Cerebellar nuclear complex (tissue), 1 donor: ENCODE measurements around the gene RGS7.
"Not testable (repeated sequence)": the region's sequence is repeated elsewhere in the genome, so short reads cannot be mapped to it uniquely, and the experiment has no call there.

Experiments
- DNase-seq, 2 experiments: peaks; one replicate each; lab custom pipeline; 2025; lab: John Stamatoyannopoulos, UW

Gene RGS7

DNA sequence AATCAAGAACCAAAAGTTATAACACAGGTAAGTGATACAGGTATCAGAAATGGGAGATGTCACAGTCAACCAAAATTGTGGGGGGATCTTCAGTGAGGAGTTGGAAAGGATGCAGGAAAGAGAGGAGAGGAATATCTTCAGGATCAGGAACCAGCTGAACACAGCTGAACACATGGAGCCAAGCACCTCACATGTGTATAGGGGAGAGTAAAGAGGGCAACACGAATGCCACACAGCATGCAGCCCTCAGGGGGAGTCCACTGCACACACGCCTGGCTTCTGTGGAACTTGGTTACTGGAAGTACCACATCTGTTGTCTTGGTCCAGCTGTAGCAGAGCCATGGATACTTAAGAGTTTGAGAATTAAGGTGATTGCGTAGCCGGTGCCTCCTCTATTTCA, 218.8 kb downstream of the RGS7 start:
- no peak for DNase-seq

DNA sequence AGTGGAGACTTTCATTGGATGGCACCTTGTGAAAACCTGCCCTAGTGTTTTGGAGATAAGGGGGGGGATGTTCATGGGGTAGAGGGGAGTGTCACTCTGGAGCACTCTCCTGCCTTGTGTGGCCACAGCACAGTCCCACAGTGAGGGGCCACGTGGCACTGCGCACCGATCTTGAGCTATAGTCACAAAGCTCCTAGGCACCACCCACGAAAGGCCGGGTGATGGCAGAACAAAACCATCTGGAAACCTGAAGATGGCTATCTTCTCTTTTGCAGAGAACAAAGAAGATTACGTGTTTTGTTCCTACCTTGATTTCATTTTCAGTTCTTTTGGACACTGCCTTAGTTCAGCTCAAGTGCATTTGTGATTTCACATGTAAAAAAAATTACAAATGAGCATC, 220.6 kb downstream of the RGS7 start:
- DNase-seq: no peak

DNA sequence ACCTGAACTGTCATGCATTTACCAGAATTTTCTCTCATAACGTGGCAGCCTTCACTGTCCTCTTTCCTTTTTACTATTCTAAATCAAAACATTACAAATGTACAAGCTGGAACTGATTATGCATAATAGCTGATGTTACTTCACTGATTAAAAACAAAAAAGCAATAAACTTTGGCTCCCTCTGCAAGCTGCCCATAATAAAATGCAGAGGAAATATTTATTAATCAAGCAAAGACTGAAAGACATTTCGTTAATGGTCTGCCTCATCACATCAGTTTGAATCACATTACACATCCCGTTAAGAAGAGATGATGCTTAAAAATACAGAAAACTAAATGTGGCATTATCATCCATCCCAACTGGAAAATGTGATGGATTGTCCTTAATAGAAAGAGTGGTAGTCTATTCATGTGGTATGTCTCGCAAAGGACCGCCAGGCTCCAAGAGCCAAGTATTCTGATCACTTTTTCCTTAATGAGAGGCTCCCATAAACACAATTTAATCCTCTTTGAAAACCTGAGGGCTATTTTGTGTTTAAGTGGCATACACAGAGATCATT, 225.3 kb downstream of the RGS7 start:
- DNase-seq: no peak

DNA sequence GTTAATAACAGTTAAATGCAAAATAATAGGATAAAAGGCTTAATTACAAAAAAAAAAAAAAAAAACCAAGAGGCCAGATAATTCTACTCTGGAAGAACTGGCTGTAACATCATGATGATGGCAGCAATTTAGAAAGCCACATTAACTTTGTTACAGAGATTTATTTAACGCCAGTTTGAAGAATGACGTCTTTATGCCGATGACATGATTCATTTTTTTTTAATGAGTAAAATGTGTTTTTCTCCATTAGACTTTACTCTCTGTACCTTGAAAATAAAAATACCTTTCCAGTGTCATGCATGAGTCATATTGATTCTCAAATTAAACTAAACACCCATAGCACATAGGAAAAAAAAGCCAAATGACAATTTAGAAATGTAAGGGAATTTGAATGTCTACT, 226.1 kb downstream of the RGS7 start:
- no peak for DNase-seq

DNA sequence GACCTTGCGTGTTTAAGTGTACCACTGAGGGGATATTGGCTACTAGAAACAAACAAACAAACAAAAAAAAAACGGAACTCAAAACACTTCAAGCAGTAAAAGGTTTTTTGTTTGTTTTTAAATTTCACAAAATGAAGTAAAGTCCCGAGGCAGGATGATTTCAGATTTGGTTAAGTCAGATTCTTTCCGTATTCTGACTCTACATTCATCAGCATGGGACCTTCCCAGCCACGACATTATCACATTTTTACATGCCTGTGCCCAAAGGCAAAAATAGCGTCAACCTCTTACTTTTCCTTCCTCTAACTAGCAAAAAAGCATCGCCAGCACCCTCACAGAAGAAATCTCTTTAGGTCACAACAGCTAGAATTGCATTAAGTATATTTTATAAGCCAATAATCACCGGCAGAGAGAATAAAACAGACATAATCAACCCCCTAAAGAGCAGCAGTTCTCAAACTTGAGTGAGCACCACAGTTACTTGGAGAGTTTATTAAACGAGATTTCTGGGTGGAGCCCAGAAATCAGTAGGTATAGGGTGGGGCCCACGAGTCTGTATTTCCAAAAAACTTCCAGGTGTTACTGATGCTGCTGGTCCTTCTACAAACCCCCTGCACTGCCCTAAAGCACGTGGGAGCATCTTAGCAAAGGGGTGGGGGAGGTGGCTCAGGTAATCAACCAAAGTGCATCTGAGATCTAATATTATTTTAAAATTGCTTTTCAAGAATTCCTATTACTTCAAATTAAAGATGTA, 227.6 kb downstream of the RGS7 start:
- DNase-seq: no peak

DNA sequence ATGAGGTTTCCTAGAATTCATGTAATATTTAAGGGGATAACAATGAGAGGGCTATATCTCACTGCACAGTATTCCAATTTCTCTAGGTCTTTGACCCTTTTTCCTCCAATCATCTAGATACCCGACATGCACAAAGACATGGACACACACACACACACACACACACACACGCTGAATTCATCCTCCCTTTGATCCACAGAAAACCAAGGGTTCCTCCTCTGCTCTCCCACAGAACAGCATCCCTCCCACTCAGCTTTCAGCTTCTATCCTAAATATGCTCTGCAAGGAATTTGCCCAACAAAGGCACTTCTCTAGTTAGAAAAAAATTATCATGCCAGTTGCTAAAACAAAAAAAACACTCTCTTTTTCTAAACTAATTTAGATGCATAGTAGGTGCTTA, 231.7 kb downstream of the RGS7 start:
- no peak for DNase-seq

DNA sequence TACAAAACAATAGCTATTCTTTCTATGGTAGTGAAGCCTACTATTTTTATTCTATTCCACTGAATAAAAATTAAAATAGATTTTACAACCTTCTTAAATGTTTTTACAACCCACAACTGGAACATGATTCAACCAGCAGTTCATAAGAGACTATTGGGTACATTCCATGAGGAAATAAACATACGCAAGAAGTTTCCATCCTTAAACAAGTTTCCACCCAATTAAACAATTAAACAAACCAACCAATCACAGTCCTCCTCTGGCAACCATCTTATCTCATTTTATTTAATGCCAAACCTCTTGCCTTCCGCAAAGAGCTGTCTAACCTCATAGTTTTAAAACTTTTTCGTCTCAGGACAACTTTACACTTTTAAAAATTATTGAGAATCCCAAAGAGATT, 239.0 kb downstream of the RGS7 start:
- no peak for DNase-seq

DNA sequence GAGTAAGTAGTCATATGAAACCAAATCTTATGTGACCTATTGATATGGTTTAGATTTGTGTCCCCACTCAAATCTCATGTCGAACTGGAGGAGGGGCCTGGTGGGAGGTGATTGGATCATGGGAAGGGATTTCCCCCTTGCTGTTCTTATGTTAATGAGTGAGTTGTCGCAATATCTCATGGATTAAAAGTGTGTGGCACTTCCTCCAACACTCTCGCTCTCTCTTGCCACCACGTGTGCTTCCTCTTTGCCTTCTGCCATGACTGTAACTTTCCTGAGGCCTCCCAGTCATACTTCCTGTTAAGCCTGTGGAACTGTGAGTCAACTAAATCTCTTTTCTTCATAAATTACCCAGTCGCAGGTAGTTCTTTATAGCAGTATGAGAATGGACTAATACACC, 241.2 kb downstream of the RGS7 start:
- no peak for DNase-seq

DNA sequence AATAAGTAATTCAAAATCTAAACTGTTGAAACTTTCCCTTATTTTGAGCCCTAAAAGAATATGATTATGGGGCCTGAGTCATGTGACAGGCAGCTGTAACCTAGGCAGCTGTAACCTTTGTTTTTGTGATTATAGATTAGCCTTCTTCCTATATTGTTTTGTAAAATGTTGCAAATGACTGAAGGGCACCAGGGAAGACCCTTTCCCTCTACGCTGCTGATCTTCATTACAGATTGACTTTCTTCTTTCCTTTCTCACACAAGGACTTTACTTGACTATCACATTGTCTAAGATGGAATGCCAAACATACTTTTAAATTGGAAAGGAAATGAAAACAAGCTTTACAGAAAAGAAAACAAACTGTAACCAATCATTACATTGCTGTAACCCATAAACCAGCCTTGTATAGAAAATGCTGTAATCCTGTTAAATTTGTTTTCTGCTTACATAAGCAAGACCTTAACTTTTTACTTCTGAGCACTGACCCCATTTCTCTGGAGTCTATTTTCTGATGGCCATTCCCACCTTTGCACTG, 242.2 kb downstream of the RGS7 start:
- no peak for DNase-seq

DNA sequence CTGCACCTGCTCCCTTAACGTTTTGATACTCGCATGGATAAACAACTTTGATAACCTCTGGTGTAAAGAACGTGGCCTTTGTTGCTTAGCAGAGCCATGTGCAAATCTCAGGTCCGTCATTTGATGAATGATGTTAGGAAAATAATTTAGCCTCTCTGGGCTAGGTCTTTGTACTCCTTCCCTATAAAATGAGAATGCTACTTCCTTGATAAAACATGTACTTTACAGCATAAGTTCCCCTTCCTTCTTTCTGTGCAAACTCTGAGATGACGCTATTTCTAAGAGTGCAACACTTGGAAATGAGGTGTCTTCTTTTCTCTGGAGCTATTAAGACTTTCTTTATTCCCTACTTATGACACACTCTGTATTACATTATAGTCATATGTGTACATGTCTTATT, 243.4 kb downstream of the RGS7 start:
- DNase-seq: no peak

DNA sequence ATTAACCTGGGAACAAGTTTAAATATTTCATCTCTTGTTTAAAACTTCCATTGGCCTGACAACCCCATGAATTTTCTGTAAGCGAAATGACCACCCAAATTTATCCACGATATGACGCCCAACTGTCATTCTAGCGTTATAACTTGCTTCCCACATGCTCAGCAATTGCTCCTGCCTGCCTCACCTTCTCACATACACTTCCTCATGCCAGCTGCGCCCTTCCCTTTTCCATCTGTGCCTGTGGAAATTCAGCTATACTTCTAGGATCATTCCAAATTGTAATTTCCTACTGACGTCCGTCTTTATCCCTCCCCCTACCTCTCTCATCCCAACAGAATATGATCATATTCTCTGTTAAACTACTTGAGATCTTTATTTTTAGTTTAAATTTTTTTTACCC, 248.0 kb downstream of the RGS7 start:
- DNase-seq: no peak

DNA sequence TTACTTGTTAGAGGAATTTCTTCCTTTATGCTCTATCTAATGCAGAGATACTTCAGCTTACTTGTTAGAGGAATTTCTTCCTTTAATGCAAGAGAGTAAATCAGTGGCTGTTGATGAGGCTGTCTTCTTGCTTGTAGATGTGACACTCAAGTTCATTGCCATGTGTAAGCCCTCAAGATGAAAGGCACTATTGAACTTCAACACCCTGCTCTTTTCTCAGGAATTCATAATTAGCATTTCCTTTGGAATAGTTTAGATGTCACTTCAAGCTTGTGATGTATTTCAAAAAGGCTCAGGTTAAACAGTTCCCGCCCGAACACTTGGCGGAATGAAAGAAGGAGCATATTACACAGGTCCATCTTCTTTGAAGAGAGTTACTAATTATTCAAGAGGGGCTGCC, 251.9 kb downstream of the RGS7 start:
- DNase-seq: no peak

DNA sequence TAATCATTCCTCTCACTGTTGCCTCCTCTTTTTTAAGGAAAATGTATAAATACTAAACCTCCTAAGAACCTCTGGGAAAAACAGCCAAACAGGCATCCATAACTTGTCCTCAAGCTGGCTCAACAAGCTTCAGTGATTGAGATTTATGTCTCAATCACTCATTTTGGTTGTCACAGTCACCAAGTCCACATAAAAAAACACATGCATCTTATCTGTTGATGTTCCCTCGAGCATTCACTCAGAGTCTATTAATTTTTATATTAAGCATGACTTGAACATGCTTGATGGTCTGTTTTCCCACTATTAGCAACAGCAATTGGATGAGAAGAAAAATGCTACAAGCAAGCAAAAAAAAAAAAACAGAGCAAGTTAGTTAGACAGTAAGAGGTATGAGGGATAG, 254.3 kb downstream of the RGS7 start:
- DNase-seq: no peak

DNA sequence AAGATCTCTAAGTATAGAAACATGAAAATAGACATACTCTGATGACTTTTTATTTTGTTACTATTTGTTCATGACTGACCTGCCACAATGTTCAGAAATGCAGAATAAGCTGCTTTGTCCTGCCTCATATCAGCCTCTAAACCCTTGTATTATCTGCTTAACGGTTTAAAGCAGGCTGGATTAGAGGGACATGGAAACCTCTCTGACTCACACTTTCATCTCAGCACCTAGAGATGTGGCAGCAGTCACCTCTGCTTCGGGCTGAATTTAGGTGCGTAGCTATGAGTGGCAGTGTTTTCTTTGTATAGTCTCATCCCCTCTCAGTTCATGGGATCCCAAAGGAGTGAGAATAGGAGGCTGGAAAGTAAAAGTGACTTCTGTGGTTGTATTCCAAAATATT, 255.4 kb downstream of the RGS7 start:
- DNase-seq: no peak

DNA sequence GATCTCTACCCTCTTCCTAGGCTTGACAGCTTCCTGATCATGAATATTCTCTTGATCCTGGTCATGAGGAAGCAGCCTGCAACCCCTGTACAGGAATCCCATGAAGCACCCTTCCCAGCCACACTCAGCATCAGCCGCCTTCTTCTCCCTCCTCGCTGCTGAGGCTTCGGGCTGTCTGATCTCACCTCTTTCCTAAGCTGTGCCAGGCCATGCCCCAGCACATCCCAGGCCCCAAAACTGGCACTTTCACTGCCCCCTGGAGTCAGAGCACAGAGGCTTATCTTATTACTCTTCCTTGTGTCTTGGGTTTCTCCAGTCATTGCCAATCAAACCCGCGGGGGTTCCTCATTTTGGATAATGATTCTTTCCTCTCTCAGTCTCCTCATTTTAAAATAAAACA, 259.5 kb downstream of the RGS7 start:
- DNase-seq: no peak

DNA sequence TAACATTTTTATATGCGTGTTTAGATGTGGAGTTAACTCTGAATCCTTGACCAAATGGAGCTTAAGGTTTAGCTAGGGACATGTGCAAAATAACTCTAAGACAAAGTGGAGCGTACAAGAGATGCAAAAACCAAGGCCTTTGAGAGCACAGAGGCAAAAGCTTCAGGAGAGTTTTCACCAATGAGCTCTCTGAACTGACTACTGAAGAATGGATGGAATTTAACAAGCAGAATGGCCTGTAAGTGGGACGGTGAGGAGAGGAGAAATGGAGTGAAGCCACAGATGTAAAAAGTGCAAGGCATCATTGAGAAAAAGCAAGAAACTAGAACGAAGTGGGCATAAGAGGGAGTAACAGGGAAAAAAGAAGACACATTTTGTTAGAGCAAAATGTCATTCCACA, 260.0 kb downstream of the RGS7 start:
- no peak for DNase-seq

DNA sequence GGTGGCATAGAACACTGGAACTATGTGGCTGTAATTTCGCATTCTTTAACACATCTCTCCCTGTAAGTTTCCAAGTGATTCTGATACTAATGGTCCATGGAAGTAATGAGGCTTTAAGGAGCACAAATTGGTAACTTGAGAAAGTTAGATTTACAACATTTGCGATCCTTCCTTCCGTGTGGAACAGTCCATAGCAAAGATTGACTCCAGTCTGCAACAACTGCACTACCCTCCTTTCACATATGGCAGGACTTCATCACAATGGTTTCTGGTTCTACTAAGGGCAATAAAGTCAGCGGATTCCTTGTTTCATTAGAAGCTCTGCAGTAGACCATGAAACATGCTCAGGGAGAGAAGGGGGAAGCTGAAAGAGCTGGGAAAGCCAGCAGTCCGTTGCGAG, 261.2 kb downstream of the RGS7 start:
- no peak for DNase-seq

DNA sequence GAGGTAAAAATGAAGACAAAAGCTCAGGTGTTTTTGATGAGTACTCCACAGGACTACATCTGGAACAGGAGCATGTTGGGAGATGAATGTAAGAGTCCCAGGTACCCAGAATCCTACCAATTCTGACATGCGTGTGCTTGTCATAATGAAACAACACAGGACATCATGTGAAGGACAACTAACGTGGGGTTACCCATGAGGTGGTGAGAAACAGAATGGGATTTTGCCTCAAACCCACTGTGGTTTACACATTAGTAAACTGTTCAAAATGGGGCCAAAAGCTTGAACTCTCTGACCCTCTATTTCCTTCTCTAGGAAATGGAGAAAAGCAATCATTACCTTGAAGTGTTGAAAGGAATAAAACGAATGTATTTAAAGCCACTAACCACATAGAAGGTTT, 266.2 kb downstream of the RGS7 start:
- no peak for DNase-seq

DNA sequence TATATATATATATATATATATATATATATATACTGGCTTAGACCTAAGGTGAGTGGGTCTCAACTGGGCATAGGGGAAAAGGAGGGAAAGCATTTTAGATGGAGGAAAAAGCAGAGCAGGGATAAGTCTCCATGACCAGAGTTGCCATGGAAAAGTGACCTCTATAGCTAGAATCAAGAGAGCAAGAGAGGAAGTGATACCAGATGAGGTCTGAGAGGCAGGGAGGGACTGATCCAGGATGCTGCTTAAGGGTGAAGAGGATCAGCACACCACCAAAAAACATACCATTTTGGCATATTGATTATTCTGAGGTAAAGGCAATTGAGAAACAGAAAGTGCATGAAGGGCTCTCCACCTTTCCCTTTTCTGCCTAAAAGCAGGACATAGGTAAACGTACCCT, 267.9 kb downstream of the RGS7 start:
- not testable (repeated sequence) for DNase-seq

DNA sequence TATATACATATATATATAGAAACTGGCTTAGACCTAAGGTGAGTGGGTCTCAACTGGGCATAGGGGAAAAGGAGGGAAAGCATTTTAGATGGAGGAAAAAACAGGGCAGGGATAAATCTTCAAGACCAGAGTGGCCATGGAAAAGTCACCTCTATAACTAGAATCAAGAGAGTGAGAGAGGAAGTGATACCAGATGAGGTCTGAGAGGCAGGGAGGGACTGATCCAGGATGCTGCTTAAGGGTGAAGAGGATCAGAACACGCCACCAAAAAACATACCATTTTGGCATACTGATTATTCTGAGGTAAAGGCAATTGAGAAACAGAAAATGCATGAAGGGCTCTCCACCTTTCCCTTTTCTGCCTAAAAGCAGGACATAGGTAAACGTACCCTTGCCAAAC, 268.9 kb downstream of the RGS7 start:
- DNase-seq: not testable (repeated sequence)

DNA sequence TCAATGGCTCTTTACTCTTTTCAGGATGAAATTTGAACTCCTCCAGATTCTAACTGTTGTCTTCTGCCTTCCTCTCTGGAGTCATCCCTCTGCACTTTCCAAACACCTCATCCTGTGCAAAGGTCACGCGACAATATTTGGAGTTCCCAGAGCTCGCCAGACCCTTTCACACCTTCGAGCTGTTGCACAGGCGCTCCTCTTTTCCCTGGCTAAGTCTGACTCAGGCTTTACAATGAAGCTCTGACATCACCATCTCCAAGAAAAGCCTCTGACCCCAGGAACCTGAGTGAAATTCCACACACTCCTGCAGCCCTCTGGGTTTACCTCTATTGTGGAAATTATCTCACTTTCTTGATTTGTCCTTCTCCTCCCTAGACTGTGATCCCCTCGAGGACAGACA, 270.3 kb downstream of the RGS7 start:
- no peak for DNase-seq

DNA sequence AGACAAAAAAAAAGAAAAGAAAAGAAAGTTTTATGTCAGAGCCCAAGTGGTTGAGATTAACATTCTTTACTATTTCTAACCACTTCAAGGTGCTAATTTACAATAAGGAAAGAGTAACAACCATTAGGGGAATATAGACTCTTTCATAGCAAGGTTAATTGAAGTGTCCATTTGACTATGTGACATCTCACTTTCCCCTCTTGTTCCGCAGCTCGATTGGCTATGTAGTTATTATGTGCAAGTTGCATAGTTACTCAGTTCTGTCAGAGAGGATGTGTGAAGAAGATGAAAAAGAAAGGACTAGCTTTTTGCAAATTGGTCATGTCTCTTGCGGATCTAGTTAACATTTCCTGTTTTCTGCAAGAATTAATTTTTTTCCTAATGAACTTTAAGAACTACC, 273.7 kb downstream of the RGS7 start:
- no peak for DNase-seq

DNA sequence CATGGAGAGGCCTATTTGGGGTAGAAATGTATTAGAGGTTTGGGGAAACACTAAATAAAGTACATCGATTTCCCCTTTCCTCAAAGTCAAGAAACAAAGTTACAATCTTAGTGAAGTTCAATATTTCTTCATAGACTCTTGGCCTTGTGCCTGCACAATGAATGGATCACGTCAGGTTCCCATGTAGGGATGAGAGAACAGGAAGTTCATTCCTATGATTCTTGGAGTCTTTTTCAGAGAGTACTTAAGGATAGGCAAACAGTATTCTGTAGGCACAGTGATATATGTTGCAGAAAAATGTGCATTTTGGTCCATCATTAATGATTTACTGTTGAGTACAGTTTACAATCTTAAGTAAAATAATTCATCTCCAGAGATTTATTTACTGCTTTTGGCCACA, 275.5 kb downstream of the RGS7 start:
- DNase-seq: no peak

DNA sequence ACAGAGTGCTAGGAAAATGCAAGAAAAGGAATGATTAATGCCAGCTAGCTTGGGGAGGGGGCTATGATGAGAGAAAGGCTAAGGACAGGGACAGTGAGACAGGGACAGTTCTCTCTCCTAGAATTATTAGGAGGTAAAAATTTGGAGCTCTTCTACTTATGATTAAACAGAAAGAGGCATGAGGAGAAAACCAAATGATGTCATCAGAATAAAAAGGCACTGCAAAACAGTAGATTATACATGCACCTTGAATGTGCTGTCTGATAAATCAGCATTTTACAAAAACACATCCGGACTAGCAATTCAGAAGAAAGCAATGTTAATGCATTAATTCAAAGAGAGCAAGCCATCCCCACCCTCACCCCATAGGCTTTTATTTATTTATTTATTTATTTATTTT, 277.5 kb downstream of the RGS7 start:
- DNase-seq: no peak
